Endothelial cell of umbilical vein (primary cell): ENCODE results near the gene NRG3. TPM values are rescaled to one million over a fixed set of nuclear protein-coding genes. Genes with fewer than 3 reads are reported as not detected.

Source experiments
- BruUV-seq: library from RNA; stranded (reverse); fragments of 400-500 nt; replicated peaks from 2 replicates; lab custom pipeline; 2021; lab: Mats Ljungman, UMichigan
- CTCF ChIA-PET: fragments of 300-600, 350-600 bp; sonication (Branson Sonifier 250); formaldehyde crosslinking; loops from one replicate; lab custom pipeline; 2021; ENCODE audit warnings: antibody characterized with exemption, inconsistent platforms; lab: Charles Lee
- POLR2A ChIA-PET: fragments of 300-600, 350-600 bp; sonication (Branson Sonifier 250); formaldehyde crosslinking; loops from one replicate; lab custom pipeline; 2021; ENCODE audit warnings: antibody characterized with exemption, inconsistent platforms; lab: Charles Lee
- DNase-seq: peaks from one replicate; pipeline ENCODE4 v3.0.0-alpha.2; 2011; ENCODE audit warnings: low read depth, low spot score
- FAIRE-seq: peaks from 2 replicates; lab custom pipeline; 2011; peaks lifted over from hg19 to GRCh38; lab: Jason Lieb, UNC
- H2AFZ ChIP-seq: 2 replicates; pipeline ENCODE4 v1.6.0; 2012; ENCODE audit warnings: low read depth, low read length, control low read depth, inconsistent platforms
- H3K27ac ChIP-seq: 2 replicates; pipeline ENCODE4 v1.5.1; 2011; ENCODE audit warnings: low read depth, mild to moderate bottlenecking, control low read depth, low read length, moderate library complexity; ENCODE audit not compliant: insufficient read depth
- H3K27me3 ChIP-seq, 2 experiments: 2 replicates each; pipeline versions ENCODE4 v1.6.0 to v1.6.1; 2011; ENCODE audit warnings: low read length in 2 of 2, mixed read lengths in 1 of 2; ENCODE audit not compliant: control insufficient read depth in 2 of 2, insufficient read depth in 2 of 2
- H3K36me3 ChIP-seq, 2 experiments: 2 replicates in 1 of 2; 3 replicates in 1 of 2; pipeline ENCODE4 v1.5.1; 2011; ENCODE audit warnings: low read length in 2 of 2, mild to moderate bottlenecking in 1 of 2, moderate library complexity in 1 of 2; ENCODE audit not compliant: control insufficient read depth in 2 of 2, insufficient read depth in 2 of 2; ENCODE audit errors: extremely low read depth in 1 of 2
- H3K4me1 ChIP-seq: 3 replicates; pipeline ENCODE4 v1.5.1; 2011; ENCODE audit warnings: mild to moderate bottlenecking, low read length; ENCODE audit not compliant: control insufficient read depth, insufficient read depth; ENCODE audit errors: extremely low read depth
- H3K4me2 ChIP-seq: 2 replicates; pipeline ENCODE4 v1.6.1; 2011; ENCODE audit warnings: low read length, control low read depth, mixed read lengths; ENCODE audit not compliant: insufficient read depth
- H3K4me3 ChIP-seq, 3 experiments: fragments of 200-600 bp in 1 of 3; sonication (generic), shearing (Covaris generic) in 1 of 3; replicated peaks in 1 of 3; 2 replicates each; pipeline ENCODE4 v1.5.1; 2011 to 2016; ENCODE audit warnings: control low read depth in 3 of 3, low read length in 3 of 3, mild to moderate bottlenecking in 2 of 3, inconsistent platforms in 1 of 3, low read depth in 1 of 3, moderate library complexity in 1 of 3; ENCODE audit not compliant: insufficient read depth in 1 of 3
- H3K79me2 ChIP-seq: 2 replicates; pipeline ENCODE4 v1.6.0; 2012; ENCODE audit warnings: low read length, inconsistent platforms; ENCODE audit not compliant: control insufficient read depth, insufficient read depth
- H3K9ac ChIP-seq: replicated peaks from 2 replicates; pipeline ENCODE3; 2011; ENCODE audit warnings: low read length, control low read depth; ENCODE audit not compliant: insufficient read depth; ENCODE audit errors: extremely low read depth
- H3K9me1 ChIP-seq: replicated peaks from 3 replicates; pipeline ENCODE4 v1.6.0; 2011; ENCODE audit warnings: mild to moderate bottlenecking, low read length; ENCODE audit not compliant: control insufficient read depth, insufficient read depth; ENCODE audit errors: extremely low read depth
- H3K9me3 ChIP-seq: replicated peaks from 2 replicates; pipeline ENCODE4 v1.5.1; 2012; ENCODE audit warnings: low read length, inconsistent platforms; ENCODE audit not compliant: control insufficient read depth, insufficient read depth
- H4K20me1 ChIP-seq: replicated peaks from 2 replicates; pipeline ENCODE3; 2011; ENCODE audit warnings: mild to moderate bottlenecking, low read length; ENCODE audit not compliant: control insufficient read depth, insufficient read depth; ENCODE audit errors: extremely low read depth
- CTCF ChIP-seq, 2 donors: IDR thresholded peaks; 1 replicate in 1 of 2; 2 replicates in 1 of 2; pipeline ENCODE4 v1.5.1; 2011; ENCODE audit warnings: low read length in 2 of 2, mild to moderate bottlenecking in 2 of 2, moderate library complexity in 2 of 2, control low read depth in 1 of 2, inconsistent platforms in 1 of 2, low read depth in 1 of 2; ENCODE audit not compliant: insufficient read depth in 1 of 2; ENCODE audit errors: extremely low read depth in 1 of 2
- EZH2 ChIP-seq: IDR thresholded peaks from 2 replicates; pipeline ENCODE4 v1.6.1; 2012; ENCODE audit warnings: borderline replicate concordance, low read depth, mild to moderate bottlenecking, moderate library complexity, low read length, inconsistent platforms; ENCODE audit not compliant: severe bottlenecking
- GATA2 ChIP-seq: IDR thresholded peaks from 2 replicates; pipeline ENCODE4 v1.7.0; 2011; ENCODE audit warnings: low read depth, mild to moderate bottlenecking, moderate library complexity, mixed read lengths, low read length; ENCODE audit not compliant: insufficient read length, insufficient read depth
- JUN ChIP-seq: IDR thresholded peaks from 2 replicates; pipeline ENCODE4 v1.6.1; 2011; ENCODE audit warnings: borderline replicate concordance, low read depth; ENCODE audit not compliant: insufficient read length, insufficient read depth
- MAX ChIP-seq: IDR thresholded peaks from 2 replicates; pipeline ENCODE4 v1.6.1; 2011; ENCODE audit not compliant: insufficient read depth, insufficient read length
- MYC ChIP-seq: IDR thresholded peaks from one replicate; pipeline ENCODE4 v1.6.1; 2011; ENCODE audit warnings: mild to moderate bottlenecking, low read depth, low read length
- POLR2A ChIP-seq: IDR thresholded peaks from 2 replicates; pipeline ENCODE4 v1.6.1; 2012; ENCODE audit warnings: low read depth, mild to moderate bottlenecking, control low read depth, low read length
- POLR2AphosphoS5 ChIP-seq: IDR thresholded peaks from 2 replicates; pipeline ENCODE4 v1.6.1; 2012; ENCODE audit warnings: low read depth, mild to moderate bottlenecking, control low read depth, low read length, moderate library complexity; ENCODE audit not compliant: insufficient read depth
- dilution Hi-C: fragments of 300-500 bp; cut with MboI; formaldehyde crosslinking; loops from one replicate; pipeline ENCODE4 v1.15.0; 2019; ENCODE audit warnings: low sequenced_read_pairs; ENCODE audit not compliant: extremely low pct_ligation_motif_present
- intact Hi-C: fragments of 100-400 bp; cut with micrococcal nuclease; formaldehyde crosslinking; loops from one replicate; pipeline ENCODE4 v1.10.0; 2022
- polyA plus RNA-seq, 4 experiments: library from polyadenylated mRNA; depleted of rRNA in 3 of 4; stranded (reverse) in 3 of 4; unstranded in 1 of 4; fragments of >200 nt; gene quantifications; 2 replicates each; pipeline versions ENCODE4 v1.2.1 to v1.2.3, GENCODE V29; 2011 to 2012; ENCODE audit warnings: missing spikeins in 1 of 4
- total RNA-seq: library from RNA; stranded (reverse); gene quantifications from 2 replicates; pipeline ENCODE4 v1.2.3, GENCODE V29; 2021

NRG3 gene
- total and polyA plus RNA-seq, 2 donors (not counting 3 experiments of a cell fraction or from before 2014, with no cell fraction given): 1.9 to 3.9 TPM

GRCh38 chr10:82399850-82400249, 524.9 kb downstream of the NRG3 start:
- Histone ChIP-seq H3K27ac (no peak overlapping the region), H3K79me2 (no peaks in the 10 kb centered on the region), H3K4me1 (no peaks in the 10 kb centered on the region), H3K27me3 (no peaks in the 10 kb centered on the region), H3K9me3 (no peaks in the 10 kb centered on the region), H3K36me3 (no peaks in the 10 kb centered on the region), H2AFZ (no peak overlapping the region), H4K20me1 (no peaks in the 10 kb centered on the region), H3K9me1 (no peaks in the 10 kb centered on the region), H3K9ac (no peak overlapping the region), H3K4me2 (no peak overlapping the region), H3K4me3 (no peak overlapping the region)
- dilution Hi-C loops: no loop called here
- DNase-seq (no peak), FAIRE-seq (no peak)
- ChIA-PET POLR2A (no interaction called here), CTCF (no interaction called here)
- BruUV-seq: no TSS peak
- intact Hi-C loops: no loop called here
- TF ChIP-seq POLR2AphosphoS5 (no peak), JUN (no peak), GATA2 (no peak), POLR2A (no peak), CTCF (IDR thresholded peaks at IDR 0.05; ENCODE audit: extremely low read depth in 1 of 2, insufficient read depth in 1 of 2, low read depth in 1 of 2, low read length in 2 of 2) (no peak), MAX (no peak), EZH2 (no peak), MYC (no peak)
